SIG-M5 treated with dmso at 0.1 percent for 504 hours (cell line): ENCODE measurements around the gene DMRTC2.

Source experiments
- DNase-seq: peaks from one replicate; lab custom pipeline; 2025; ENCODE audit not compliant: unreplicated experiment; lab: John Stamatoyannopoulos, UW

Gene DMRTC2

DNA sequence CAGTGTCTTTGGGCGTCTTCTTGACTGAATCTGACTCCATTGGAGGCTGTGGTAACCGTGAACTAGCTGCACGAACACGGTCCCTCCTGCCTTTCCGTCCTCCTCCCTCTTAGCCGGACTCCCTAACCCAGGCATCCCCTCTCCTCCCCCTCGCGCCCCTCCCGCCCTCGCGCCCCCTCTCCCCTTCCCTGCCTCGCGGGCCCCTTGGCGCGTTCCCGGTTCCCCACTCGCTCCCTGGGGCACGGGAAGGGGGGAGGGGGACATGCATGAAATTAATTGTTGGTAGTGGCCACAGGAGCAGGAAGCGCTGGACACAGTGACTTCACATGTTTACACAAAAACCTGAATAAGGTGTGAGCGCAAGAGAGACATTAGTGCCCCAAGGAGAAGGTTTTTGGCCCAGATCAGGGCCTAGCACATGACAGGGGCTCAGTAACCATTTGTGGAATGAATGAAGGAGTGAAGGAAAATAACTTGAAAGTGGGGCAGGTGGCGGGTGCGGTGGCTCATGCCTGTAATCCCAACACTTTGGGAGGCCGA lies 279 bp downstream of the DMRTC2 start:
- DNase-seq = no peak

- DNase-seq = no peak
Measured at GRCh38 chr19:41847351-41848105, 2.7 kb downstream of the DMRTC2 start.

- no peak for DNase-seq
Measured at GRCh38 chr19:41848666-41849065, 3.8 kb downstream of the DMRTC2 start.

GRCh38 chr19:41849067-41849466 lies 4.2 kb downstream of the DMRTC2 start:
- DNase-seq = no peak

- DNase-seq = no peak
Measured at GRCh38 chr19:41850381-41850780, 5.5 kb downstream of the DMRTC2 start.

DNA sequence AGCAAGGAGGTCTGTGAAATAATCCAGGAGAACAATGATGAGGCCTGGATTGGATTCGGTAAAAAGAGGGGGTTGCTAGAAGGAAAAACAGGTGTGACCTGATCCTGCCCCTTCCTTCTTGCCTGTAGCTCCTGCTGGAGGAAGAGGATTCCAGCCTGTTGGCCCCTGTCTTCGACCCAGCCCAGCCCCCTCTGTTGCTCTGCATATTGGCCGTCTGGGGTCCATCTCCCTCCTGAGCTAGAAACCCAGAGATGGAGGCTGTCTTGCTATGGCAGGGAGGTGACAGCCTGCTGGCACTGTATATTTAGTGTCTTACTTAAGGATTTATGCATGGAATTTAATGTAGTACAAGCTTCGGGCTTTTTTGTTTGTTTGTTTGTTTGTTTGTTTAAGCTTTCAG lies 6.6 kb downstream of the DMRTC2 start:
- DNase-seq = no peak

GRCh38 chr19:41853344-41853743 lies 8.5 kb downstream of the DMRTC2 start:
- no peak for DNase-seq

GRCh38 chr19:41853768-41854167 lies 8.9 kb downstream of the DMRTC2 start:
- no peak for DNase-seq

DNA sequence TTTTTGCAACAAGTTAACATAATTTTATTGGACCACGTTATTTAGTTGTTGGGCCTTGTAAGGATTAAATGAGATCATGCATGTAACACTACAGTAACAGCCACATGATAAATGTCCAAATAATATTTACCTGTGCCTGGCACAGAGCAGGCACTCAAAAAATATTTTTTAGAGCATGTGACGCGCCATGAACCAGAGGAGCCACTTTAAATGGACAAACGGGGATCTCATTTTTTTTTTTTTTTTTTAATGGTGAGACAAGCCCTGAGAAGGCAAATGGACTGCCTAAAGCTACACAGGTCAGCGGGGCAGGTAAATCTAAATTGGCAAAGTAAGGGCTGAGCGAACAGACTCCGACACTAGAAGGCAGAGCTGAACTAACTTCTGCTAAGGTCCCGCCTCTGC lies 14.4 kb downstream of the DMRTC2 start:
- DNase-seq = no peak

- DNase-seq = peak; percentile 98
Measured at GRCh38 chr19:41859618-41860418, 15.0 kb downstream of the DMRTC2 start, which contains the start of gene RPS19. Gene RPS19 (plus strand): TSS chr19:41860255. CDS start chr19:41860775, 520 bp downstream.

- DNase-seq = no peak
Measured at GRCh38 chr19:41860419-41861115, 15.7 kb downstream of the DMRTC2 start.

GRCh38 chr19:41861116-41861768 lies 16.4 kb downstream of the DMRTC2 start:
- DNase-seq = no peak

- DNase-seq = no peak
Measured at GRCh38 chr19:41861846-41862245, 17.0 kb downstream of the DMRTC2 start.

- DNase-seq = no peak
Measured at GRCh38 chr19:41862445-41862986, 17.7 kb downstream of the DMRTC2 start.

DNA sequence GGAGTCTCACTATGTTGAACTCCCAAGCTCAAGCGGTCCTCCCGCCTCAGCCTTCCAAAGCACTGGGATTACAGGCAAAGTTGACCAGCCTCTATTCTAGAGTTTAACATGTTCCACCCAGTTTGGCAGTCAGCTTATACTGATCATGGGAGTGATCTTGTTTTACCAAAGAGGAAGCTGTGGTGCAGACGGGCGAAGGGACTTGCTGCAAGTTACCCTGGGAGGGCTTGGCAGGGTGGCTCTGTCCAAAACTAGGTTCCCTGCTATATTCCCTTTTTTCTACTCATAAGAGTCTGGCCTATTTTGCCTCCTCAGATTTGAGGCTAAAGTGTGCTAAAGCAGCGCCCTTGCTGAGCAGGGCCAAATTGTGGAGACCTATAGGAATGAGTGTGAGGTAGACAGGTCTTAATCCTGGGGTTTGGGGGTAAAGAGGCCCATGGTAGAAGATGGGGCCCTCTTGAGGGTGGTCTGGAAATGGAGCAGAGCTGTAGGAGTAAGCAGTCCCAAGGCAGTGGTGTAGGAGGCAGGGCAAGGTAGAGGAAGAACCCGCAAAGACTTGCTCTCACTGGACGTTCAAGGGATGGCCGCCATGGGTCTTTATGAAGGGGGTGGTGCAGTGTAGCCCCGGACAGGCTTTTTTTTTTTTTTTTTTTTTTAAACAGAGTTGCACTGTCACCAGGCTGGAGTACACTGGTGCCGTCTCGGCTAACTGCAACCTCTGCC lies 18.5 kb downstream of the DMRTC2 start:
- peak; percentile 54 for DNase-seq

GRCh38 chr19:41864374-41864773 lies 19.5 kb downstream of the DMRTC2 start:
- DNase-seq = no peak

GRCh38 chr19:41866284-41866683 lies 21.4 kb downstream of the DMRTC2 start:
- no peak for DNase-seq

DNA sequence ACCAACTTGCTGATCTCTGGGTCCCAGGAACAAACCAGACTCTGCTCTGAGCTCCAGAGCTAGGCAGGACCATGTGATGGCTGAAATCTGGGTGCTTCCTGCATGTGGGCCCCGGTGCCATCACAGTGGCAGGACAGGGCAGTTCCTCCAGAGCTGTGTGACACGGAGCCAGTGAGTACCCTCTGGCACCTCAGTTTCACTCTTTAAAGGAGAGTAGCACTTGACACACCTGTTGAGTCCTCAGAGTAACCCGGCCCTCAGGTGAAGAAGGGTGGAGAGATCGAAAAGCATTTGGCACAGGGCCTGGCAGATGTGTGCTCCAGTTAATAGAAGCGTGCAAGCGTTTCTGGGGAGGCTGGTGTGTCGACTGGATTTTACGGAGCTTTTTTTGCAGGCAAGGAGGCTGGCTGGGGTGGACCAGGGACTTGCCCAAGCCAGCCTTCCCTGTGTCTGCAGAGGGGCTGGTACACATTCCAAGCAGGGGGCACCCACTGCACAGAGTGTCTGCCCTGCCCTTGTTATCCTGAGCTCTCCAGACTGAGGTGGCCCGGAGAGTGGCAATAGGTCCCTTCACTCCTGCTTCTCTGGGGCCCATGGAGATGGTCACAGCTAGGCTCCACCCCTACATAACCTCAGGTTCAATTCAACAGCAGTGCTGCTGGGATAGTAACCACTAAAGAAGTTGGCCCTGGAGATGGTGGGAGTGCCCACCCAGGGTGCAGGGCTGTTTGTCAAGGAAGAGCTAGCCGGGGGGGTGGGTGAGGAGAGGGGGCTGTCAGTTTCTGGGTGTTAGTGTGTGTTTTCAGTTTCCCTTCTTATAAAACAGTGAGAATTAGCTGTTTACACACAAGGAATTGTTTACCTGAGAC lies 23.5 kb downstream of the DMRTC2 start:
- no peak for DNase-seq

- no peak for DNase-seq
Measured at GRCh38 chr19:41868989-41869300, 24.1 kb downstream of the DMRTC2 start.
